H9 (cell line): ENCODE data around the gene GOLGA1. TPM values are rescaled to one million over a fixed set of nuclear protein-coding genes. Genes with fewer than 3 reads are reported as not detected.

Experiments
- DNase-seq: peaks from one replicate; pipeline ENCODE4 v3.0.0-alpha.2; 2017
- H2AFZ ChIP-seq: one replicate; pipeline ENCODE4 v1.6.1; 2013; ENCODE audit warnings: mild to moderate bottlenecking, low read length, control low read depth, moderate library complexity
- H2AK5ac ChIP-seq: 2 replicates; pipeline ENCODE4 v1.6.1; 2013; ENCODE audit warnings: low read length, control low read depth, mixed read lengths; ENCODE audit not compliant: insufficient read length
- H2BK120ac ChIP-seq: one replicate; pipeline ENCODE4 v1.6.1; 2013; ENCODE audit warnings: low read depth, mild to moderate bottlenecking, low read length, control low read depth, inconsistent platforms; ENCODE audit not compliant: poor library complexity, severe bottlenecking
- H2BK12ac ChIP-seq: 2 replicates; pipeline ENCODE4 v1.6.1; 2013; ENCODE audit warnings: low read length, control low read depth, mixed read lengths, low read depth; ENCODE audit not compliant: insufficient read length
- H2BK15ac ChIP-seq: 2 replicates; pipeline ENCODE4 v1.6.1; 2013; ENCODE audit warnings: low read depth, low read length, control low read depth
- H2BK20ac ChIP-seq: one replicate; pipeline ENCODE4 v1.6.1; 2013; ENCODE audit warnings: low read depth, mild to moderate bottlenecking, low read length, control low read depth, inconsistent platforms; ENCODE audit not compliant: poor library complexity, severe bottlenecking
- H2BK5ac ChIP-seq: 2 replicates; pipeline ENCODE4 v1.6.1; 2013; ENCODE audit warnings: low read length, control low read depth, mixed read lengths; ENCODE audit not compliant: insufficient read length
- H3K14ac ChIP-seq: 2 replicates; pipeline ENCODE4 v1.6.1; 2013; ENCODE audit warnings: low read length, control low read depth; ENCODE audit not compliant: insufficient read depth
- H3K18ac ChIP-seq: 2 replicates; pipeline ENCODE4 v1.6.1; 2013; ENCODE audit warnings: low read depth, mild to moderate bottlenecking, mixed read lengths, low read length, control low read depth; ENCODE audit not compliant: insufficient read length
- H3K23ac ChIP-seq: 2 replicates; pipeline ENCODE4 v1.6.1; 2013; ENCODE audit warnings: low read length, control low read depth, mixed read lengths, low read depth; ENCODE audit not compliant: insufficient read length
- H3K23me2 ChIP-seq: 2 replicates; pipeline ENCODE4 v1.6.1; 2013; ENCODE audit warnings: low read depth, mild to moderate bottlenecking, mixed read lengths, low read length, control low read depth; ENCODE audit not compliant: insufficient read length, poor library complexity, severe bottlenecking
- H3K27ac ChIP-seq: 2 replicates; pipeline ENCODE4 v1.5.1; 2013; ENCODE audit warnings: low read length, control low read depth, mixed read lengths, low read depth; ENCODE audit not compliant: insufficient read length
- H3K27me3 ChIP-seq: 2 replicates; pipeline ENCODE4 v1.6.1; 2013; ENCODE audit warnings: low read length, control low read depth, inconsistent platforms; ENCODE audit not compliant: insufficient read depth
- H3K4ac ChIP-seq: 2 replicates; pipeline ENCODE4 v1.6.1; 2013; ENCODE audit warnings: low read depth, mild to moderate bottlenecking, control low read depth, inconsistent platforms, low read length, moderate library complexity
- H3K4me1 ChIP-seq: 2 replicates; pipeline ENCODE4 v1.6.1; 2013; ENCODE audit warnings: low read length, control low read depth, inconsistent platforms; ENCODE audit not compliant: insufficient read depth
- H3K4me2 ChIP-seq: 2 replicates; pipeline ENCODE4 v1.6.1; 2013; ENCODE audit warnings: low read length, control low read depth, mixed read lengths; ENCODE audit not compliant: insufficient read length, insufficient read depth
- H3K56ac ChIP-seq: 2 replicates; pipeline ENCODE4 v1.6.1; 2013; ENCODE audit warnings: low read depth, mild to moderate bottlenecking, mixed read lengths, low read length, control low read depth; ENCODE audit not compliant: insufficient read length
- H3K79me1 ChIP-seq: 2 replicates; pipeline ENCODE4 v1.6.1; 2013; ENCODE audit warnings: low read depth, mild to moderate bottlenecking, moderate library complexity, low read length, control low read depth, inconsistent platforms; ENCODE audit not compliant: insufficient read depth, poor library complexity, severe bottlenecking
- H3K79me2 ChIP-seq: 2 replicates; pipeline ENCODE4 v1.6.1; 2013; ENCODE audit warnings: low read length, control low read depth, inconsistent platforms; ENCODE audit not compliant: insufficient read depth
- H3K9ac ChIP-seq: 2 replicates; pipeline ENCODE4 v1.6.1; 2013; ENCODE audit warnings: low read length, control low read depth, mixed read lengths; ENCODE audit not compliant: insufficient read length; ENCODE audit errors: extremely low read depth
- H3K9me3 ChIP-seq: one replicate; pipeline ENCODE4 v1.6.1; 2013; ENCODE audit warnings: low read depth, low read length, inconsistent platforms; ENCODE audit not compliant: control insufficient read depth
- H3T11ph ChIP-seq: one replicate; pipeline ENCODE4 v1.6.1; 2013; ENCODE audit warnings: mild to moderate bottlenecking, low read length, control low read depth, inconsistent platforms
- H4K20me1 ChIP-seq: one replicate; pipeline ENCODE4 v1.6.1; 2013; ENCODE audit not compliant: control insufficient read depth, insufficient read length, insufficient read depth
- H4K5ac ChIP-seq: 2 replicates; pipeline ENCODE4 v1.6.1; 2013; ENCODE audit warnings: low read depth, mild to moderate bottlenecking, mixed read lengths, low read length, control low read depth; ENCODE audit not compliant: insufficient read length
- H4K8ac ChIP-seq: replicated peaks from 2 replicates; pipeline ENCODE4 v1.6.1; 2013; ENCODE audit warnings: low read length, control low read depth, mixed read lengths, low read depth; ENCODE audit not compliant: insufficient read length
- H4K91ac ChIP-seq: 2 replicates; pipeline ENCODE4 v1.6.1; 2013; ENCODE audit warnings: low read depth, mild to moderate bottlenecking, moderate library complexity, mixed read lengths, low read length, control low read depth; ENCODE audit not compliant: insufficient read length
- H3K27ac Mint-ChIP-seq, 3 experiments: 2 replicates in 2 of 3; 3 replicates in 1 of 3; pipeline ENCODE4 v1.8.0; 2020 to 2021; ENCODE audit warnings: mixed read lengths in 3 of 3, mild to moderate bottlenecking in 1 of 3, moderate library complexity in 1 of 3
- H3K27me3 Mint-ChIP-seq: 2 replicates; pipeline ENCODE4 v1.8.0; 2021; ENCODE audit warnings: low read depth, mild to moderate bottlenecking, moderate library complexity, mixed read lengths
- H3K36me3 Mint-ChIP-seq, 3 experiments: 2 replicates in 2 of 3; 3 replicates in 1 of 3; pipeline ENCODE4 v1.8.0; 2020 to 2021; ENCODE audit warnings: low read depth in 3 of 3, mixed read lengths in 3 of 3; ENCODE audit not compliant: insufficient read depth in 1 of 3
- H3K4me1 Mint-ChIP-seq, 2 experiments: 2 replicates each; pipeline ENCODE4 v1.8.0; 2020; ENCODE audit warnings: mixed read lengths in 2 of 2
- H3K4me3 Mint-ChIP-seq, 2 experiments: 2 replicates in 1 of 2; 3 replicates in 1 of 2; pipeline ENCODE4 v1.8.0; 2020 to 2021; ENCODE audit warnings: mild to moderate bottlenecking in 2 of 2, mixed read lengths in 2 of 2, moderate library complexity in 1 of 2
- H3K9me3 Mint-ChIP-seq, 2 experiments: 2 replicates in 1 of 2; 3 replicates in 1 of 2; pipeline ENCODE4 v1.8.0; 2020; ENCODE audit warnings: mild to moderate bottlenecking in 2 of 2, mixed read lengths in 2 of 2, moderate library complexity in 1 of 2
- WGBS: extraction: QIAGEN DNeasy Blood & Tissue Kit; methylation state at CpG from one replicate; pipeline ENCODE4 v1.1.7; 2013; ENCODE audit warnings: missing lambda C conversion rate, low lambda C conversion rate, mixed read lengths; ENCODE audit not compliant: insufficient read length; ENCODE audit errors: extremely low coverage; 5-methylcytosine and 5-hydroxymethylcytosine counted together
- total RNA-seq: library from RNA; stranded (reverse); gene quantifications from 2 replicates; pipeline ENCODE4 v1.2.1, GENCODE V29; 2021
- TF ChIP-seq, protein P1 (sequence below): fragments of 200-600 bp; sonication (generic); conservative IDR thresholded peaks from 3 replicates; pipeline ENCODE4 v1.8.0; 2021; ENCODE audit warnings: antibody characterized with exemption, mild to moderate bottlenecking

Gene GOLGA1
- total RNA-seq, 1 experiment from 2014 or later = 7.6 TPM

DNA sequence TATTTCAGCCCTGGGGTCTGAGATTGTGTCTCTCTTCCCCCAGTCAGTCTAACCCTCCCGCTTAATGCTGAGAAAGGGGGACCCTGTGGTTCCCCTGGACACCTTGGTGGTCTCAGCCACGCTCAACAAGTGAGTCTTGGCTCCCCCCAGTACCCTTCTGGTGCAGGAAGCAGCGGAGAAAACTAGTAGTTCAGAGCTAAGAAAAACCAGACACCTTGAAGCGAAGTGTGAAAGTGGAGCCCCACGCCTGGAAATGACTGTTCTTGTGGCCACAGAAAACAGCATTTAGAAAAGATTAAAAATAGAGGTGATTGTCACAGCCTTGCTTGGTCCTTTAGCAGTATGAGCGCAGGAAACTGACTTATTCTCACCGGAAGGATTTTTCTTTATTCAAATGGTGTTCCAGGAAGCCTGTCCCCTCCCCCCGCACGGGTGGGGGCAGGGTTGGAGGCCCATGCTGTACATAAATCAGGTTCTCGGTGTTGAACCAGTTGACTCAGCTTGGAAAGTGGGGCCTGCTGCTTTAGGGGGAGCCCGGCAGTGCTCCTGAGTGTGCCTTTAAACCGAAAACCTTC is 70.8 kb downstream of the GOLGA1 start:
- H2BK15ac ChIP-seq = no peak overlapping the region
- H2AK5ac ChIP-seq = no peak overlapping the region
- no peak overlapping the region for H3K4ac ChIP-seq
- peaks cover 6% of the 10 kb centered on the region for H3K4me1 ChIP-seq
- Mint-ChIP-seq H3K9me3 (no peaks in the 10 kb centered on the region; a peak in 1 of 5 replicates), H3K4me3 (peak overlapping the region; percentile 87 to 95), H3K27ac (peak overlapping the region; percentile 77 to 95 (median 85); a peak in 6 of 7 replicates), H3K36me3 (peaks cover 20 to 40% (median 30%) of the 10 kb centered on the region in 3 experiments), H3K4me1 (peaks cover 36 to 44% of the 10 kb centered on the region in 2 experiments), H3K27me3 (no peaks in the 10 kb centered on the region)
- H3K23me2 ChIP-seq = peaks cover 8% of the 10 kb centered on the region
- TF ChIP-seq, protein P1, sequence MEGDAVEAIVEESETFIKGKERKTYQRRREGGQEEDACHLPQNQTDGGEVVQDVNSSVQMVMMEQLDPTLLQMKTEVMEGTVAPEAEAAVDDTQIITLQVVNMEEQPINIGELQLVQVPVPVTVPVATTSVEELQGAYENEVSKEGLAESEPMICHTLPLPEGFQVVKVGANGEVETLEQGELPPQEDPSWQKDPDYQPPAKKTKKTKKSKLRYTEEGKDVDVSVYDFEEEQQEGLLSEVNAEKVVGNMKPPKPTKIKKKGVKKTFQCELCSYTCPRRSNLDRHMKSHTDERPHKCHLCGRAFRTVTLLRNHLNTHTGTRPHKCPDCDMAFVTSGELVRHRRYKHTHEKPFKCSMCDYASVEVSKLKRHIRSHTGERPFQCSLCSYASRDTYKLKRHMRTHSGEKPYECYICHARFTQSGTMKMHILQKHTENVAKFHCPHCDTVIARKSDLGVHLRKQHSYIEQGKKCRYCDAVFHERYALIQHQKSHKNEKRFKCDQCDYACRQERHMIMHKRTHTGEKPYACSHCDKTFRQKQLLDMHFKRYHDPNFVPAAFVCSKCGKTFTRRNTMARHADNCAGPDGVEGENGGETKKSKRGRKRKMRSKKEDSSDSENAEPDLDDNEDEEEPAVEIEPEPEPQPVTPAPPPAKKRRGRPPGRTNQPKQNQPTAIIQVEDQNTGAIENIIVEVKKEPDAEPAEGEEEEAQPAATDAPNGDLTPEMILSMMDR = no peak
- no peak overlapping the region for H3T11ph ChIP-seq
- peak overlapping the region; percentile 87; the same call in 1 of the 2 replicates for H3K14ac ChIP-seq
- peak overlapping the region; percentile 93 for H3K4me2 ChIP-seq
- H4K91ac ChIP-seq = no peak overlapping the region
- WGBS = no CpG with 5 or more reads among the region's 12 CpGs
- no peak overlapping the region for H4K8ac ChIP-seq
- H3K23ac ChIP-seq = no peak overlapping the region
- no peak overlapping the region for H3K56ac ChIP-seq
- H2BK5ac ChIP-seq = no peak overlapping the region
- DNase-seq = no peak
- no peak overlapping the region for H2BK12ac ChIP-seq
- H3K18ac ChIP-seq = no peak overlapping the region
- H2BK20ac ChIP-seq = no peak overlapping the region
- no peak overlapping the region for H2BK120ac ChIP-seq
- H3K27ac ChIP-seq = no peak overlapping the region
- H3K79me2 ChIP-seq = peaks cover 27% of the 10 kb centered on the region; the same call in 1 of the 2 replicates
- H3K27me3 ChIP-seq = no peaks in the 10 kb centered on the region
- H2AFZ ChIP-seq = no peak overlapping the region
- peak overlapping the region; percentile 88 for H3K9ac ChIP-seq
- H4K5ac ChIP-seq = no peak overlapping the region
- H3K9me3 ChIP-seq = no peaks in the 10 kb centered on the region
- H3K79me1 ChIP-seq = peaks cover 9% of the 10 kb centered on the region
- no peaks in the 10 kb centered on the region for H4K20me1 ChIP-seq
